Measurements from ENCODE around the gene PRKAA2.
A peak's percentile ranks its signal among the peaks of the same experiment; 100 is the strongest.

The PRKAA2 gene

GRCh38 chr1:56665384-56665783 lies 20.3 kb downstream of the PRKAA2 start:
- DNase-seq (ENCODE audit: low read depth in 1 of 2, low spot score in 1 of 2) = no peak
- TF ChIP-seq JUND (IDR thresholded peaks at IDR 0.05; ENCODE audit: low read depth) = no peak
- in situ Hi-C loops (cut with HindIII; ENCODE audit: low pct_unique_long_range_greater_than_20kb, low sequenced_read_pairs) = no loop called here

DNA sequence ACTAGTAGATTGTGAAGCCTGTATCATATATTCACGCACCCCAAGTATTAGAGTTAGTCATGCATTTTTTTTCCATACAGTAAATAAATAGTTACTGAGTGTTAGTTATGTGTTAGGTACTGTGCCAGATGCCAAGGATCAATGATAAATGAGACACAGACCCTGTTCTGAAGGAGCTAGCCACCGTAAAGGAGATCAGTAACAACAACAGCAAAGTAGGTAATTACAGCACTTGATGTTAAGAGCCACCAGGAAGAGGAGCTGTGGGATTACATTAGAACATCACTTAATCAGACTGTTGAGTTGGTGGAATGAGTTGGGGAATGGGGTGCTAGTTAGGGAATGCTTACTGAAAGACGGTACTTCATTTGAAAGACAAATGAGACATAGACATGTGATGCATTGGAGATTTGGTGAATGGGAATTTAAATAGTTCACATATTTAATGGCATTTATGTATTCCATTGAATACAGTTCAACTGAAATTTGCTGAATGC lies 21.0 kb downstream of the PRKAA2 start:
- in situ Hi-C loops (cut with HindIII; ENCODE audit: low pct_unique_long_range_greater_than_20kb, low sequenced_read_pairs) = no loop called here
- DNase-seq (ENCODE audit: low read depth in 1 of 2, low spot score in 1 of 2) = no peak
- no peak for TF ChIP-seq JUND (IDR thresholded peaks at IDR 0.05; ENCODE audit: low read depth)

- TF ChIP-seq JUND (IDR thresholded peaks at IDR 0.05; ENCODE audit: low read depth) = no peak
- DNase-seq (ENCODE audit: low read depth in 1 of 2, low spot score in 1 of 2) = no peak
- in situ Hi-C loops (cut with HindIII; ENCODE audit: low pct_unique_long_range_greater_than_20kb, low sequenced_read_pairs) = no loop called here
These were observed 25.2 kb downstream of the PRKAA2 start for GRCh38 chr1:56670350-56670749.

DNA sequence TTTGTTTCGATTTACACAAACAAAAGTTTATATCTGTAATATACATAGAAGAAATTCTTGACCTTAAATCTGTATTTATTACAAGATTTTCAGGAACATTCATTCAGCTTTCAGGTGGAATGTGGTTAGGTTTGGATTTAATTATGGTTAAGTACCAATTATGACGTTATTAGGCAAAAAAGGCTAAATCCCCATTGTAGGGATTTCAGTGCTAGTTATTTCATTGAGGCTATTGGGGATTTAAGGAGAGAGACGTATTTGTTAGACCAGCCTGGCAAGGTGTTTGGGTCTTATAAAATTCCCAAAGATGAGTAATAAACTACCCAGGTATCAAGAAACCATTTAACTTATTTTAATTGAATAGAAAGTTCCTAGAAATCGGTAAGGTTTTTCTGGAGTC lies 26.0 kb downstream of the PRKAA2 start:
- in situ Hi-C loops (cut with HindIII; ENCODE audit: low pct_unique_long_range_greater_than_20kb, low sequenced_read_pairs) = no loop called here
- TF ChIP-seq JUND (IDR thresholded peaks at IDR 0.05; ENCODE audit: low read depth) = no peak
- DNase-seq (ENCODE audit: low read depth in 1 of 2, low spot score in 1 of 2) = no peak

- in situ Hi-C loops (cut with HindIII; ENCODE audit: low pct_unique_long_range_greater_than_20kb, low sequenced_read_pairs) = no loop called here
- no peak for DNase-seq (ENCODE audit: low read depth in 1 of 2, low spot score in 1 of 2)
These were observed 26.4 kb downstream of the PRKAA2 start for GRCh38 chr1:56671542-56671941.

DNA sequence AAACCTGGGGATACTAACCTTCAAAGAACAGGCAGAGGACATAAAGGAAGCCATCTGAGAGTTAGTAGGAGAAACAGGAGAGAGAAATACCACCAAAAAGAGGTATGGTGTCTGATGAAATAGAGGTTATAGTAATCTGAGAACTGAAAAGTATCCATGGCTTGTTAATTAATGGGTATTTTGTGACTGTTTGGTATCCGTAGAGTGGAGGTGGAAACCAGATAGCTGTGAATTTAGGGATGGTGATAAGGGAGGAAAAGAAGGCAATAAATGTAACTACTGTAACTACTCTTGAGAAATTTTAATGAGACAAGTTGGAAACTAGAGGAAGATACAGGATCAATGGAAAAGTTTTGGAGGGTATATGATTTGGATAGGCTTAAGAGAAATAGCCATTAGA lies 27.5 kb downstream of the PRKAA2 start:
- no peak for TF ChIP-seq JUND (IDR thresholded peaks at IDR 0.05; ENCODE audit: low read depth)
- in situ Hi-C loops (cut with HindIII; ENCODE audit: low pct_unique_long_range_greater_than_20kb, low sequenced_read_pairs) = no loop called here
- DNase-seq (ENCODE audit: low read depth in 1 of 2, low spot score in 1 of 2) = no peak

More at GRCh38 chr1:56671542-56671941, 26.4 kb downstream of the PRKAA2 start:
- TF ChIP-seq JUND (IDR thresholded peaks at IDR 0.05; ENCODE audit: low read depth) = no peak

DNA sequence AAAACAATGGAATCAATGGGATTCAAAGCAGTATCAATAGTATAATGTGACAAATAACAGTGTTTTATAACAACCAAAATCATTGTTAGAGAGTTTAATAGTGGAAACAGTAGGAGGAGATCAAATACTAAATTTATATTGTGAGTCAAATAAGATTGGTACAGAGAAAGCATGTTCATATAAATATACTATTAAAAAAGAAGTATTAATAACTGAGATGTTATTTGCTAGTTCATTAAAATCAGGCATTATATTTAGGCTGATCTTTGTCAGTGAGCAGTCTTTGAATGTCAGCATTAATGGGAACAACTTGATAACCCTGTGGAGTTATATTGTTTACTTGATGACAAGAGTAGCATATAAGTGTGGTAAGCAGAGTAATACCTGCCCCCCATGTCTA lies 30.6 kb downstream of the PRKAA2 start:
- in situ Hi-C loops (cut with HindIII; ENCODE audit: low pct_unique_long_range_greater_than_20kb, low sequenced_read_pairs) = no loop called here
- TF ChIP-seq JUND (IDR thresholded peaks at IDR 0.05; ENCODE audit: low read depth) = no peak
- no peak for DNase-seq (ENCODE audit: low read depth in 1 of 2, low spot score in 1 of 2)

GRCh38 chr1:56676571-56677035 lies 31.5 kb downstream of the PRKAA2 start:
- no peak for DNase-seq (ENCODE audit: low read depth in 1 of 2, low spot score in 1 of 2)
- in situ Hi-C loops (cut with HindIII; ENCODE audit: low pct_unique_long_range_greater_than_20kb, low sequenced_read_pairs) = no loop called here
- TF ChIP-seq JUND (IDR thresholded peaks at IDR 0.05; ENCODE audit: low read depth) = no peak

DNA sequence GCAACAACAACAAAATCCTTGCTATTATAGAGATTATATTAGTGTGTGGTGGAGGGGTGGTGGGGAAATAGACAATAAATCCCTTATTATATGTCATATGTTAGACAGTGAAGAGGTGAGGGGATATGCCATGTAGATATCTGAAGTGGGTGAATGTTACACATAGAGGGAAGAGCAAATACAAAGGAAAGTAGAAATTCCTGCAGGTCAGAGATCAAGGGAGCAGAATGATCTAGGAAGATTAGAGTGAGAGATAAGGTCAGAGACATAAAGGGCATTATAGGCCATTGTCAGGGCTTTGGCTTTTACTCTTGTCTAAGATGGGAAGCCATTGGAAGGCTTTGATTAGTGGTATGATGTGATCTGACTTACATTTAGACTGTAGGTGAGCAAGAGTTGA lies 38.5 kb downstream of the PRKAA2 start:
- DNase-seq (ENCODE audit: low read depth in 1 of 2, low spot score in 1 of 2) = no peak
- no peak for TF ChIP-seq JUND (IDR thresholded peaks at IDR 0.05; ENCODE audit: low read depth)
- in situ Hi-C loops (cut with HindIII; ENCODE audit: low pct_unique_long_range_greater_than_20kb, low sequenced_read_pairs) = no loop called here

- no peak for TF ChIP-seq JUND (IDR thresholded peaks at IDR 0.05; ENCODE audit: low read depth)
- no peak for DNase-seq (ENCODE audit: low read depth in 1 of 2, low spot score in 1 of 2)
- in situ Hi-C loops (cut with HindIII; ENCODE audit: low pct_unique_long_range_greater_than_20kb, low sequenced_read_pairs) = no loop called here
These were observed 41.1 kb downstream of the PRKAA2 start for GRCh38 chr1:56686169-56686568.

- TF ChIP-seq JUND (IDR thresholded peaks at IDR 0.05; ENCODE audit: low read depth) = no peak
- peak in 1 of 2 experiments; percentile 46 for DNase-seq (ENCODE audit: low read depth in 1 of 2, low spot score in 1 of 2)
- in situ Hi-C loops (cut with HindIII; ENCODE audit: low pct_unique_long_range_greater_than_20kb, low sequenced_read_pairs) = no loop called here
These were observed 43.5 kb downstream of the PRKAA2 start for GRCh38 chr1:56688522-56689026.

DNA sequence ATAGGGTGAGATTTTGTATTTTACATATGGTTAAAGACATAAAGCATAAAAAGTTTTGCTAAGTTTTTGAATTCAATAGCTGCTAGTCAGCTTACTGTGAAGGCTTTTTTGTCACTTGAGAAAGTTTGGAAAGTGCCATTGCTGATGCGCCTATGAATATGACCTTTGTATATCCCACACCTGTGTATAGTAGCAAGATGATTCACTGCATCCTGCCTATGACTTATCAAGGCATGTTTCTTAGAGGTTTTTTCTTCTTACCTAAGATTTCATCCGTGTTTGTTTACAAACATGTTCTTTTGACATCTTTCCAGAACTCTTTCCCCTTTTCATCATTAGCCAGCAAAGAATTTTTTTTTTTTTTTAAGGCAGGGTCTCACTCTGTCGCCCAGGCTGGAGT lies 51.5 kb downstream of the PRKAA2 start:
- no peak for DNase-seq (ENCODE audit: low read depth in 1 of 2, low spot score in 1 of 2)
- TF ChIP-seq JUND (IDR thresholded peaks at IDR 0.05; ENCODE audit: low read depth) = no peak
- in situ Hi-C loops (cut with HindIII; ENCODE audit: low pct_unique_long_range_greater_than_20kb, low sequenced_read_pairs) = no loop called here

DNA sequence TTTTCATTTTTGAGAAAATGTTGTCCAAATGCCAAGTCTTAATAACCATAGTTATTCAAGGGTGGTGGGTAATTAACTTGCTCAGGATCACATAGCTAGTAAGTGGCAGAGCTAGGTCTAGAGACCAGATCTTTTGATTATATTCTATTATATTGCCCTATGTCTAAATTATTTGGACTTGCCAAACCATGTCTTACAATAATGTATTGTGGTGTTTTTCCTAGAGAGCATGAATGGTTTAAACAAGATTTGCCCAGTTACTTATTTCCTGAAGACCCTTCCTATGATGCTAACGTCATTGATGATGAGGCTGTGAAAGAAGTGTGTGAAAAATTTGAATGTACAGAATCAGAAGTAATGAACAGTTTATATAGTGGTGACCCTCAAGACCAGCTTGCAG lies 58.6 kb downstream of the PRKAA2 start:
- no peak for DNase-seq (ENCODE audit: low read depth in 1 of 2, low spot score in 1 of 2)
- in situ Hi-C loops (cut with HindIII; ENCODE audit: low pct_unique_long_range_greater_than_20kb, low sequenced_read_pairs) = no loop called here
- no peak for TF ChIP-seq JUND (IDR thresholded peaks at IDR 0.05; ENCODE audit: low read depth)

- TF ChIP-seq JUND (IDR thresholded peaks at IDR 0.05; ENCODE audit: low read depth) = no peak
- no peak for DNase-seq (ENCODE audit: low read depth in 1 of 2, low spot score in 1 of 2)
- in situ Hi-C loops (cut with HindIII; ENCODE audit: low pct_unique_long_range_greater_than_20kb, low sequenced_read_pairs) = no loop called here
These were observed 62.3 kb downstream of the PRKAA2 start for GRCh38 chr1:56707379-56707778.

Data from T47D (cell line).